Breast epithelium (tissue), 3 donors: ENCODE data around the gene USP17L17.
"Not testable (repeated sequence)": the region's sequence is repeated elsewhere in the genome, so short reads cannot be mapped to it uniquely, and the experiment has no call there.

ENCODE experiments used
- CTCF ChIP-seq, 3 donors: fragments of 450-650 bp; IDR thresholded peaks; one replicate each; pipeline ENCODE4 v1.5.1; 2016 to 2017; ENCODE audit warnings: antibody characterized with exemption in 3 of 3, mild to moderate bottlenecking in 3 of 3, moderate library complexity in 3 of 3
- POLR2AphosphoS5 ChIP-seq, 3 donors: sonication (generic); formaldehyde crosslinking; IDR thresholded peaks; one replicate each; pipeline ENCODE4 v1.6.1; 2017; ENCODE audit warnings: antibody characterized with exemption in 3 of 3

GRCh38 chr4:9234085-9234484 is 9.6 kb upstream of the USP17L17 start, which contains the start of gene USP17L15:
- TF ChIP-seq CTCF, POLR2AphosphoS5 (IDR thresholded peaks at IDR 0.05): not testable (repeated sequence)
